HepG2 (cell line): Measurements from ENCODE around the gene TMEM253. TPM values are rescaled to one million over a fixed set of nuclear protein-coding genes. Genes with fewer than 3 reads are reported as not detected.

Experiments used
- ATF7 ChIP-seq, 2 experiments: fragments of 450-650 bp in 1 of 2; sonication (generic) in 1 of 2; formaldehyde crosslinking in 1 of 2; IDR thresholded peaks; 2 replicates each; pipeline versions ENCODE4 v1.4.0 to v1.6.1; 2016 to 2020; ENCODE audit warnings: antibody characterized with exemption in 1 of 2, mild to moderate bottlenecking in 1 of 2, missing genetic modification reagents in 1 of 2
- CCAR2 ChIP-seq: fragments of 200-400 bp; formaldehyde crosslinking; optimal IDR thresholded peaks from 2 replicates; pipeline ENCODE3; 2018; ENCODE audit warnings: low read depth, mild to moderate bottlenecking, low read length, moderate library complexity
- ELF3 ChIP-seq: IDR thresholded peaks from 2 replicates; pipeline ENCODE4 v1.6.1; 2016; ENCODE audit warnings: missing genetic modification reagents, missing compliant biosample characterization
- FOXK1 ChIP-seq: sonication (generic); formaldehyde crosslinking; IDR thresholded peaks from 2 replicates; pipeline ENCODE4 v1.4.0; 2020; ENCODE audit warnings: low read depth, missing genetic modification reagents, borderline replicate concordance
- GMEB2 ChIP-seq: IDR thresholded peaks from 2 replicates; pipeline ENCODE4 v1.6.1; 2016; ENCODE audit warnings: missing biosample characterization, missing genetic modification reagents, low read depth
- HBP1 ChIP-seq: IDR thresholded peaks from 2 replicates; pipeline ENCODE4 v1.6.1; 2016; ENCODE audit warnings: low read depth, control low read depth
- HMGA1 ChIP-seq: sonication (generic); formaldehyde crosslinking; conservative IDR thresholded peaks from 2 replicates; pipeline ENCODE4 v1.4.0; 2020; ENCODE audit warnings: missing genetic modification reagents
- JDP2 ChIP-seq: sonication (generic); formaldehyde crosslinking; IDR thresholded peaks from 2 replicates; pipeline ENCODE4 v1.8.1; 2022; ENCODE audit warnings: missing genetic modification reagents, borderline replicate concordance
- MEIS2 ChIP-seq: sonication (generic); formaldehyde crosslinking; IDR thresholded peaks from 2 replicates; pipeline ENCODE4 v1.9.0; 2021; ENCODE audit warnings: mild to moderate bottlenecking, missing genetic modification reagents
- NFKBIZ ChIP-seq: IDR thresholded peaks from 2 replicates; pipeline ENCODE4 v1.6.1; 2018; ENCODE audit warnings: missing genetic modification reagents, missing compliant biosample characterization
- NFYB ChIP-seq: sonication (generic); formaldehyde crosslinking; IDR thresholded peaks from 2 replicates; pipeline ENCODE4 v1.4.0; 2020; ENCODE audit warnings: missing genetic modification reagents
- NR2F6 ChIP-seq, 2 experiments: IDR thresholded peaks; 2 replicates each; pipeline ENCODE4 v1.6.1; 2016; ENCODE audit warnings: antibody characterized with exemption in 1 of 2, mild to moderate bottlenecking in 1 of 2
- SETDB1 ChIP-seq: sonication (generic); formaldehyde crosslinking; IDR thresholded peaks from 2 replicates; pipeline ENCODE4 v1.5.1; 2020; ENCODE audit warnings: missing genetic modification reagents, mild to moderate bottlenecking, borderline replicate concordance
- SMARCC2 ChIP-seq: fragments of 450-650 bp; IDR thresholded peaks from 2 replicates; pipeline ENCODE4 v1.6.1; 2017; ENCODE audit warnings: antibody characterized with exemption, mild to moderate bottlenecking
- SYNCRIP ChIP-seq: fragments of 200-400 bp; formaldehyde crosslinking; IDR thresholded peaks from 2 replicates; pipeline ENCODE4 v1.6.1; 2018; ENCODE audit warnings: mild to moderate bottlenecking, low read depth, low read length; ENCODE audit not compliant: insufficient read depth
- ZHX1 ChIP-seq: sonication (generic); formaldehyde crosslinking; IDR thresholded peaks from 2 replicates; pipeline ENCODE4 v1.8.1; 2022; ENCODE audit warnings: low read depth, mild to moderate bottlenecking, missing genetic modification reagents
- ZIK1 ChIP-seq: sonication (generic); formaldehyde crosslinking; IDR thresholded peaks from 2 replicates; pipeline ENCODE4 v1.5.0; 2020; ENCODE audit warnings: mild to moderate bottlenecking, low read depth, missing genetic modification reagents, borderline replicate concordance
- ZNF296 ChIP-seq: sonication (generic); formaldehyde crosslinking; conservative IDR thresholded peaks from 2 replicates; pipeline ENCODE4 v1.5.0; 2020; ENCODE audit warnings: mild to moderate bottlenecking, missing genetic modification reagents
- ZNF3 ChIP-seq: IDR thresholded peaks from 2 replicates; pipeline ENCODE4 v1.7.0; 2017; ENCODE audit warnings: inconsistent platforms
- ZNF703 ChIP-seq: sonication (generic); formaldehyde crosslinking; IDR thresholded peaks from 2 replicates; pipeline ENCODE4 v1.5.1; 2020; ENCODE audit warnings: missing genetic modification reagents, mild to moderate bottlenecking, moderate library complexity, borderline replicate concordance
- ZNF83 ChIP-seq: sonication (generic); formaldehyde crosslinking; IDR thresholded peaks from 2 replicates; pipeline ENCODE4 v1.4.0; 2020; ENCODE audit warnings: missing genetic modification reagents, mild to moderate bottlenecking, borderline replicate concordance
- ZSCAN5A ChIP-seq: sonication (generic); formaldehyde crosslinking; IDR thresholded peaks from 2 replicates; pipeline ENCODE4 v1.8.0; 2022; ENCODE audit warnings: mild to moderate bottlenecking, missing genetic modification reagents, borderline replicate concordance
- polyA plus RNA-seq, 8 experiments: library from polyadenylated mRNA; depleted of rRNA in 3 of 8; stranded (reverse) in 7 of 8; unstranded in 1 of 8; fragments of >200 nt; fragmentation: Illumina TruSeq in 4 of 8; extraction: Trizol in 4 of 8; gene quantifications; 2 replicates each; pipeline versions ENCODE4 v1.2.1 to v1.2.3, GENCODE V29; 2011 to 2016; ENCODE audit warnings: low read depth in 4 of 8, missing spikeins in 1 of 8, mixed read lengths in 1 of 8; ENCODE audit not compliant: insufficient read depth in 1 of 8
- total RNA-seq, 5 experiments: library from RNA; depleted of rRNA; stranded (reverse); fragments of >200 nt; fragmentation: Illumina TruSeq; extraction: Trizol; gene quantifications; 2 replicates each; pipeline ENCODE4 v1.2.3, GENCODE V29; 2016; ENCODE audit warnings: low read depth in 1 of 5

Gene TMEM253
- total and polyA plus RNA-seq, 2 of the 13 experiments (the other 11 are each of a cell fraction or from before 2014, with no cell fraction given): 0.29 to 0.45 TPM

GRCh38 chr14:21055432-21056117 lies 45.3 kb upstream of the TMEM253 start (continued):
- TF ChIP-seq MEIS2 (CRISPR knock-in tag) (peak; percentile 85), ZNF296 (CRISPR knock-in tag) (no peak), NR2F6 (IDR thresholded peaks at IDR 0.05) (peak; percentile 59; the same call in 1 of the 2 replicates), NR2F6 (CRISPR knock-in tag; IDR thresholded peaks at IDR 0.05) (peak; percentile 83), ZHX1 (peak; percentile 77; the same call in 1 of the 2 replicates), SYNCRIP (no peak), NFKBIZ (peak; percentile 69; the same call in 1 of the 2 replicates), SMARCC2 (no peak), ZSCAN5A (CRISPR knock-in tag) (0 out of 2 replicates have a peak, but pooled peaks have one; percentile 61), FOXK1 (CRISPR knock-in tag) (no peak; the same call in 1 of the 2 replicates), ZNF703 (no peak), ATF7 (IDR thresholded peaks at IDR 0.05) (no peak), ATF7 (CRISPR knock-in tag; IDR thresholded peaks at IDR 0.05) (peak; percentile 76), CCAR2 (no peak), NFYB (CRISPR knock-in tag) (no peak; the same call in 1 of the 2 replicates), HBP1 (CRISPR knock-in tag) (peak; percentile 39; the same call in 1 of the 2 replicates), ZIK1 (CRISPR knock-in tag) (no peak; the same call in 1 of the 2 replicates), ZNF83 (CRISPR knock-in tag) (no peak), GMEB2 (no peak), HMGA1 (CRISPR knock-in tag) (no peak), ZNF3 (CRISPR knock-in tag) (no peak), SETDB1 (no peak), ELF3 (CRISPR knock-in tag) (peak; percentile 96), JDP2 (no peak)
